ENCODE measurements around the gene PDZRN4.

Gene PDZRN4

DNA sequence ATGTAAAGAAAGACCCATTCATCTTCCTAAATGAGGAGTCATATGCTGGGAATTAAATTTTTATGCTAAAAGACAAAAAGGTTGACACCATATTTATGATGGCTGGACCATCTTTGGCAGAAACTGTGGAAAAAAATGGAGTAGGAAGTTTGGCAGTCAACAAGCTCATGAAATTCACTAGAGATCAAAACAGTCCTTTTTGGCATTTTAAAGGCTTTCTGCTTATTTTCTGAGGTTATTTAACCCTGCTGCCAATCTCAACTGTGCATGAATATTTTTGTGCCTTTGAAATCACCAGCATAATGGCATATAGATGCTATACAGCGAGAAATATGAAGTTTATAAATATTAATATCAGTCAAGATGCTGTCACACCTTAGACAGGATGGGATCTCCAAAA lies 399.5 kb downstream of the PDZRN4 start:
- no peak overlapping the region for H3K4me2 ChIP-seq (ENCODE audit: low read length)
- H2AFZ ChIP-seq: no peak overlapping the region
- no peaks in the 10 kb centered on the region for H3K9me3 ChIP-seq (ENCODE audit: control insufficient read depth, low read length)
- H3K27me3 ChIP-seq (ENCODE audit: control insufficient read depth, insufficient read depth, low read length): no peaks in the 10 kb centered on the region
- TF ChIP-seq, protein P1, sequence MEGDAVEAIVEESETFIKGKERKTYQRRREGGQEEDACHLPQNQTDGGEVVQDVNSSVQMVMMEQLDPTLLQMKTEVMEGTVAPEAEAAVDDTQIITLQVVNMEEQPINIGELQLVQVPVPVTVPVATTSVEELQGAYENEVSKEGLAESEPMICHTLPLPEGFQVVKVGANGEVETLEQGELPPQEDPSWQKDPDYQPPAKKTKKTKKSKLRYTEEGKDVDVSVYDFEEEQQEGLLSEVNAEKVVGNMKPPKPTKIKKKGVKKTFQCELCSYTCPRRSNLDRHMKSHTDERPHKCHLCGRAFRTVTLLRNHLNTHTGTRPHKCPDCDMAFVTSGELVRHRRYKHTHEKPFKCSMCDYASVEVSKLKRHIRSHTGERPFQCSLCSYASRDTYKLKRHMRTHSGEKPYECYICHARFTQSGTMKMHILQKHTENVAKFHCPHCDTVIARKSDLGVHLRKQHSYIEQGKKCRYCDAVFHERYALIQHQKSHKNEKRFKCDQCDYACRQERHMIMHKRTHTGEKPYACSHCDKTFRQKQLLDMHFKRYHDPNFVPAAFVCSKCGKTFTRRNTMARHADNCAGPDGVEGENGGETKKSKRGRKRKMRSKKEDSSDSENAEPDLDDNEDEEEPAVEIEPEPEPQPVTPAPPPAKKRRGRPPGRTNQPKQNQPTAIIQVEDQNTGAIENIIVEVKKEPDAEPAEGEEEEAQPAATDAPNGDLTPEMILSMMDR (IDR thresholded peaks at IDR 0.05): no peak
- H3K27ac ChIP-seq: no peak overlapping the region
- no peak overlapping the region for H3K9ac ChIP-seq
- no peaks in the 10 kb centered on the region for H3K36me3 ChIP-seq (ENCODE audit: control insufficient read depth, insufficient read depth, low read length)
- no peak overlapping the region for H3K4me3 ChIP-seq (ENCODE audit: low read depth, low read length)
- no peaks in the 10 kb centered on the region for H3K79me2 ChIP-seq
- no peaks in the 10 kb centered on the region for H3K4me1 ChIP-seq

DNA sequence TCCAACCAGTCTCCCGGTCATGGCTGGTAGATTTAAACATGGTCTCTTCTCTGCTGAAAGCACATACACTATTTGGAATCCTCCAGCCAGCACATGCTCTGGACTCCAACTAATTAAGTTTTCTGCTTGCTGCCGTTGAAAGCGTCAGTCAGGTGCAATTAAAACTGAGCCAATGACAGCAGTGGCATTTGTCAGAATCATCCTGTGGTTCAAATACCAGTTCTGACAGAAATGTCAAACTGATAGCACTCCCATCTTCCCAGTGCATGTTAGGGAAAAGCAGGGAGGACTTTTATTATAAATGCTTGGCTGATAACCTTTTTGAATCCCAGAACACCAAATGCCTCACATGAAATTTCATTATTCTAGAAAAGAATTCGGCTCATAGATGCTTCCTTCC lies 401.8 kb downstream of the PDZRN4 start:
- Histone ChIP-seq H2AFZ (no peak overlapping the region), H3K27ac (no peak overlapping the region), H3K36me3 (ENCODE audit: control insufficient read depth, insufficient read depth, low read length) (no peaks in the 10 kb centered on the region), H3K79me2 (no peaks in the 10 kb centered on the region), H3K4me1 (no peaks in the 10 kb centered on the region), H3K27me3 (ENCODE audit: control insufficient read depth, insufficient read depth, low read length) (no peaks in the 10 kb centered on the region), H3K4me2 (ENCODE audit: low read length) (no peak overlapping the region), H3K9me3 (ENCODE audit: control insufficient read depth, low read length) (no peaks in the 10 kb centered on the region), H3K4me3 (ENCODE audit: low read depth, low read length) (no peak overlapping the region), H3K9ac (no peak overlapping the region)
- TF ChIP-seq, protein P1 (IDR thresholded peaks at IDR 0.05): no peak

DNA sequence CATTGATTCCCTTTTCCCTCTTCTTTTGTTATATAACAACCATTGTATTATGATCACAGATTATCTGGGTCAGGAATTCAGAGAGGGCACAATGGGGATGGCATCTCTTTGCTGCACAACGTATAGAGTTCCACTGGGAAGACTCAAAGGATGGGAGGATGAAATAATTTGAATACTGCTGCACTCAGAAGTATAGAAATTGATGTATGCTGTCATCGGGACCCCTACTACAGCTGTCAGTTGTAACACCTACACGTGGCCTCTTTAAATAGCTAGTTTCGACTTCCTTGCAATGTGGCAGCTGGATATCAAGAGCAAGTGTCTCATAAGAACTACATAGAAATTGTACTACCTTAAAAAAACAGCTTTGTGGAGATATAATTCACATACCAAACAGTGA lies 408.1 kb downstream of the PDZRN4 start:
- H3K9me3 ChIP-seq (ENCODE audit: control insufficient read depth, low read length): no peaks in the 10 kb centered on the region
- no peak overlapping the region for H2AFZ ChIP-seq
- TF ChIP-seq, protein P1 (IDR thresholded peaks at IDR 0.05): no peak
- H3K27me3 ChIP-seq (ENCODE audit: control insufficient read depth, insufficient read depth, low read length): no peaks in the 10 kb centered on the region
- H3K79me2 ChIP-seq: no peaks in the 10 kb centered on the region
- no peak overlapping the region for H3K4me3 ChIP-seq (ENCODE audit: low read depth, low read length)
- no peak overlapping the region for H3K27ac ChIP-seq
- H3K9ac ChIP-seq: no peak overlapping the region
- H3K4me1 ChIP-seq: no peaks in the 10 kb centered on the region
- no peak overlapping the region for H3K4me2 ChIP-seq (ENCODE audit: low read length)
- H3K36me3 ChIP-seq (ENCODE audit: control insufficient read depth, insufficient read depth, low read length): no peaks in the 10 kb centered on the region

DNA sequence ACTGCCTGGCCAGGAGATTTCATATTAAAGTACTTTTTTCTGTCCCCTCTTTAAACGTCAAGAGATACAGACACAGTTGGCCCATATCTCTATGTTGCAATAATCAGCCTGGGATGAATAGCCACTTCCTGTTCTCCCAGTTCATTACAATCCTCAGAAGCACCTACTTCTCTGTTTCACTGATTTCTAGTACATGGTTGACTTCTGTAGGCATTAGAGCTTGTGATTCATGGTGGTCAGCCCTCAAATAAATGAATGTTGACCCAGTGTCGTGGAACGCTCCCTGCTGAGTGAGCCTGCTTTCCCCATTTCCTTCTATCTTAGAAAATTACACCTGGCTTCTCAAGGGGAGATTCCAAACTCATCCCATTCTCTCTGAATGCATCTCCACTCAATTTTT lies 416.7 kb downstream of the PDZRN4 start:
- Histone ChIP-seq H3K4me3 (ENCODE audit: low read depth, low read length) (no peak overlapping the region), H3K4me2 (ENCODE audit: low read length) (no peak overlapping the region), H3K9me3 (ENCODE audit: control insufficient read depth, low read length) (no peaks in the 10 kb centered on the region), H3K79me2 (no peaks in the 10 kb centered on the region), H3K4me1 (no peaks in the 10 kb centered on the region), H3K9ac (no peak overlapping the region), H3K27me3 (ENCODE audit: control insufficient read depth, insufficient read depth, low read length) (no peaks in the 10 kb centered on the region), H2AFZ (no peak overlapping the region), H3K27ac (no peak overlapping the region), H3K36me3 (ENCODE audit: control insufficient read depth, insufficient read depth, low read length) (no peaks in the 10 kb centered on the region)
- TF ChIP-seq, protein P1 (IDR thresholded peaks at IDR 0.05): no peak

DNA sequence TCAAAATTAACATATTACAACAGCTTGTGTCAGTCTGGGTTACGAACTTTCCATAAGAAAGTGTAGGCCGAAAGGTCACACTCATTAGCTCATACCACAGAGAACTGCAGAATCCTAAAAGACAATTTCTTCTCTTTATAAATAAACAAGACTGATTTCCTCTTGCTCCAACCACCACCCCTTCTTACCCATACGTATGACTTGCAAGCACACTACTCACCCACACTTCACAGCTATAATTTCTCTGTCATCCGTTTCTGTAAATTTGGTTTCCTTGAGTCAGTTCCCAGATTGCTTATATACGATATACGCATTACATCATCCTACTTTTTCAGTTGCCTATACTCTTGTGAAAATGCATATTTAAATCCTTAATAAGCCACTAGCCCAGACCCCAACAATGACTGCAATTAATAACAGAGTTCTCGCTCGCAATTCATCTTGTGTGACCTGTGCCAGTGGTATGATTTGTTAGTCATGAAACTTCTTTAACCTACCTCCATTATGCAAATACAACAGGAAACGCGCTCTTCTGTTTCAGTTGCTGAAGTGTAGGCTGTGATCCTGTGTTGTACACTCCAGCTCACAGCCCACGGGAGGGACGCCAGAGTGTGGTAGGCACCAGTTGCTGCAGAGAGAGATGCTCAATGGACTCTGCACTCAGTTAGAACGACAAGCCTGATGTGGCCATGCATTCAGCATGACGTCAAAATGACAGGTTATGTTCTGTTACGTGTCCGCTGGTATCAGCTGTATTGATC lies 417.6 kb downstream of the PDZRN4 start:
- Histone ChIP-seq H3K4me3 (ENCODE audit: low read depth, low read length) (no peak overlapping the region), H3K9me3 (ENCODE audit: control insufficient read depth, low read length) (no peaks in the 10 kb centered on the region), H3K4me1 (no peaks in the 10 kb centered on the region), H3K36me3 (ENCODE audit: control insufficient read depth, insufficient read depth, low read length) (no peaks in the 10 kb centered on the region), H3K27ac (no peak overlapping the region), H2AFZ (no peak overlapping the region), H3K9ac (no peak overlapping the region), H3K27me3 (ENCODE audit: control insufficient read depth, insufficient read depth, low read length) (no peaks in the 10 kb centered on the region), H3K4me2 (ENCODE audit: low read length) (no peak overlapping the region), H3K79me2 (no peaks in the 10 kb centered on the region)
- TF ChIP-seq, protein P1 (IDR thresholded peaks at IDR 0.05): no peak

Data from parathyroid adenoma (tissue), 2 donors.